GM23338 (cell line): Measurements from ENCODE around the gene CALML3.

Source experiments
- CREB1 ChIP-seq: fragments of 250-450 bp; sonication (Bioruptor Pico); IDR thresholded peaks from 2 replicates; pipeline ENCODE4 v1.5.0; 2020; ENCODE audit warnings: low read depth, mild to moderate bottlenecking, moderate library complexity
- CTCF ChIP-seq, 2 experiments: fragments of 200-600 bp in 1 of 2; sonication (generic) in 1 of 2; conservative IDR thresholded peaks; 2 replicates each; pipeline versions ENCODE4 v1.5.1 to v1.6.1; 2016 to 2017; ENCODE audit warnings: antibody characterized with exemption in 2 of 2, low read depth in 2 of 2, mild to moderate bottlenecking in 2 of 2, moderate library complexity in 1 of 2
- ETS1 ChIP-seq: IDR thresholded peaks from 2 replicates; pipeline ENCODE4 v1.6.1; 2016; ENCODE audit warnings: antibody characterized with exemption
- EZH2 ChIP-seq: fragments of 200-600 bp; sonication (generic); IDR thresholded peaks from one replicate; pipeline ENCODE4 v1.8.0; 2017; ENCODE audit warnings: antibody characterized with exemption, mild to moderate bottlenecking, low read depth; ENCODE audit not compliant: unreplicated experiment
- EZH2phosphoT487 ChIP-seq: fragments of 200-600 bp; sonication (generic); IDR thresholded peaks from one replicate; pipeline ENCODE4 v1.8.1; 2018; ENCODE audit warnings: antibody characterized with exemption; ENCODE audit not compliant: unreplicated experiment
- JUNB ChIP-seq: IDR thresholded peaks from one replicate; pipeline ENCODE4 v1.6.1; 2016; ENCODE audit warnings: antibody characterized with exemption; ENCODE audit not compliant: unreplicated experiment
- NANOG ChIP-seq: IDR thresholded peaks from 2 replicates; pipeline ENCODE4 v1.6.1; 2016; ENCODE audit warnings: antibody characterized with exemption, borderline replicate concordance
- POLR2AphosphoS5 ChIP-seq: IDR thresholded peaks from 2 replicates; pipeline ENCODE4 v1.6.1; 2016; ENCODE audit warnings: antibody characterized with exemption, low read depth
- REST ChIP-seq: IDR thresholded peaks from one replicate; pipeline ENCODE4 v1.6.1; 2018; ENCODE audit warnings: antibody characterized with exemption; ENCODE audit not compliant: unreplicated experiment
- STAT1 ChIP-seq: IDR thresholded peaks from one replicate; pipeline ENCODE4 v1.6.1; 2016; ENCODE audit warnings: antibody characterized with exemption; ENCODE audit not compliant: unreplicated experiment
- ZNF114 ChIP-seq: fragments of 250-450 bp; sonication (Bioruptor Pico); IDR thresholded peaks from 2 replicates; pipeline ENCODE4 v1.5.0; 2020; ENCODE audit warnings: mild to moderate bottlenecking, moderate library complexity
- ZNF331 ChIP-seq: fragments of 250-450 bp; sonication (Bioruptor Pico); IDR thresholded peaks from 2 replicates; pipeline ENCODE4 v1.5.0; 2020; ENCODE audit warnings: low read depth, mild to moderate bottlenecking, moderate library complexity
- ZNF462 ChIP-seq: fragments of 250-450 bp; sonication (Bioruptor Pico); IDR thresholded peaks from 2 replicates; pipeline ENCODE4 v1.5.0; 2020; ENCODE audit warnings: mild to moderate bottlenecking, moderate library complexity

- no peak for TF ChIP-seq CTCF (conservative IDR thresholded peaks at IDR 0.05; ENCODE audit: low read depth in 2 of 2)
- no peak for TF ChIP-seq CREB1
- no peak for TF ChIP-seq ZNF114 (CRISPR knock-in tag)
- no peak for TF ChIP-seq EZH2
- no peak for TF ChIP-seq REST
- no peak for TF ChIP-seq ZNF331 (CRISPR knock-in tag)
- TF ChIP-seq POLR2AphosphoS5: no peak
- TF ChIP-seq ETS1: no peak
- TF ChIP-seq EZH2phosphoT487: no peak
- TF ChIP-seq JUNB: no peak
- no peak for TF ChIP-seq STAT1
- no peak for TF ChIP-seq NANOG
- TF ChIP-seq ZNF462: no peak
Observed at GRCh38 chr10:5573968-5574641, 49.3 kb downstream of the CALML3 start.
